ENCODE results near the gene PRAMEF14.
"Not testable (repeated sequence)": the region's sequence is repeated elsewhere in the genome, so short reads cannot be mapped to it uniquely, and the experiment has no call there.

DNA sequence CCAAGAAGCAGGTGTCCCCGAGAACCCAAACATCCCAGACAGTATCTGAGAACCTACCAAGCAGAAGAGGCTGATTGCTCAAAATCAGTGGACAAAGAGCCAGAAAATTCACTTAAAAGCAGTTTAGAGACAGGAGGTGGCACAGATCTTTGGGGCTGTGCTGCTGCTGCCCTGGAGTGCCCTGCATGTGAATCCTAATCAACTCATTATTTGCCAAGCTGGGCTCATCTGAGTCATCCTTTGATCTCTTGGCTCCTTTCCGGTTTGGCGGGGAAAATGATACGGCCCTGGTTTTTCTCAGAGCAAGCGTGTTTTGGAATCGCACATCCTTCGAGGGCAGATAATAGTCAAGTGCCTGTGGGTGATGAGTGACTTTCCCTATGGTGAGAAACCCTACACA lies 15.4 kb upstream of the PRAMEF14 start:
- not testable (repeated sequence) for TF ChIP-seq U2AF2 (optimal IDR thresholded peaks at IDR 0.05; ENCODE audit: low read depth, low read length); KAT2B (IDR thresholded peaks at IDR 0.05; ENCODE audit: low read depth, low read length)
